Prostate gland (tissue), 2 donors: Measurements from ENCODE around the gene MARCHF2.

Experiments used
- POLR2A ChIP-seq: fragments of 450-650 bp; IDR thresholded peaks from one replicate; pipeline ENCODE4 v1.6.1; 2016; ENCODE audit warnings: antibody characterized with exemption, mild to moderate bottlenecking
- TF ChIP-seq, protein P1 (sequence below), 4 experiments: fragments of 200-600 bp in 2 of 4; fragments of 450-650 bp in 2 of 4; sonication (generic) in 2 of 4; IDR thresholded peaks; 1 replicate in 3 of 4; 2 replicates in 1 of 4; pipeline ENCODE4 v1.5.1; 2016 to 2019; ENCODE audit warnings: antibody characterized with exemption in 4 of 4, mild to moderate bottlenecking in 2 of 4, moderate library complexity in 2 of 4

DNA sequence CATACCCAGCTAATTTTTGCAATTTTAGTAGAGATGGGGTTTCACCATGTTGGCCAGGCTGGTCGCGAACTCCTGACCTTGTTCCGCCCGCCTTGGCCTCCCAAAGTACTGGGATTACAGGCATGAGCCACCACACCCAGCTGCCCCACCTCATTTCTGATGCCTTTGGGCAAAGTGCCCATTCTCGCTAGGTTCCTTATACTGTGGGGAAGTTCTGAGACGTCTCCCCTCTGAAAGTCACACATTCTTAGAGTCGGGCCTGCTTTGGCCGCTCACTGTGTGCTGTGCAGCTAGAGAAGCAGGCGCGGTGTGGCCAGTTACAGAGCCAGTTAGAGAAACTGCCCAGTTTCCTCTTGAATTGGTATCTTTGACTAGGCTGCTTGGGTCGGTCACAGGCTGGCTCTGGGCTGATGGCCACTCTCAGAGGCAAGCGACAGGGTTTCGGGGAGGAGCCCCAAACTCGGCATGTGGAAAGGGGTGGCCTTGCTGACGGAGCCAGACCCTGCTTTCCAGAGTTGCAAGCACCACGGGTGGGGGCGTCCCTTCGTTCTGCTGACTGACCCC is 71.3 kb downstream of the MARCHF2 start:
- TF ChIP-seq, protein P1, sequence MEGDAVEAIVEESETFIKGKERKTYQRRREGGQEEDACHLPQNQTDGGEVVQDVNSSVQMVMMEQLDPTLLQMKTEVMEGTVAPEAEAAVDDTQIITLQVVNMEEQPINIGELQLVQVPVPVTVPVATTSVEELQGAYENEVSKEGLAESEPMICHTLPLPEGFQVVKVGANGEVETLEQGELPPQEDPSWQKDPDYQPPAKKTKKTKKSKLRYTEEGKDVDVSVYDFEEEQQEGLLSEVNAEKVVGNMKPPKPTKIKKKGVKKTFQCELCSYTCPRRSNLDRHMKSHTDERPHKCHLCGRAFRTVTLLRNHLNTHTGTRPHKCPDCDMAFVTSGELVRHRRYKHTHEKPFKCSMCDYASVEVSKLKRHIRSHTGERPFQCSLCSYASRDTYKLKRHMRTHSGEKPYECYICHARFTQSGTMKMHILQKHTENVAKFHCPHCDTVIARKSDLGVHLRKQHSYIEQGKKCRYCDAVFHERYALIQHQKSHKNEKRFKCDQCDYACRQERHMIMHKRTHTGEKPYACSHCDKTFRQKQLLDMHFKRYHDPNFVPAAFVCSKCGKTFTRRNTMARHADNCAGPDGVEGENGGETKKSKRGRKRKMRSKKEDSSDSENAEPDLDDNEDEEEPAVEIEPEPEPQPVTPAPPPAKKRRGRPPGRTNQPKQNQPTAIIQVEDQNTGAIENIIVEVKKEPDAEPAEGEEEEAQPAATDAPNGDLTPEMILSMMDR (IDR thresholded peaks at IDR 0.05): no peak
- TF ChIP-seq POLR2A: no peak
